GM13977 (cell line): ENCODE results near the gene SLC44A5.

ENCODE experiments used
- DNase-seq: peaks from one replicate; pipeline ENCODE4 v3.0.0; 2012; ENCODE audit warnings: low spot score
- in situ Hi-C: fragments of 300-500 bp; cut with MboI; formaldehyde crosslinking; loops from one replicate; pipeline ENCODE4 v1.12.0; 2022; ENCODE audit warnings: low sequenced_read_pairs, low pct_unique_long_range_greater_than_20kb, mixed read lengths, inconsistent platforms; ENCODE audit not compliant: unreplicated experiment
- TF ChIP-seq, protein P1 (sequence below): IDR thresholded peaks from 2 replicates; pipeline ENCODE4 v1.5.1; 2012; ENCODE audit warnings: mild to moderate bottlenecking, control low read depth; ENCODE audit not compliant: insufficient read depth; ENCODE audit errors: extremely low read depth, missing control alignments

SLC44A5 gene

DNA sequence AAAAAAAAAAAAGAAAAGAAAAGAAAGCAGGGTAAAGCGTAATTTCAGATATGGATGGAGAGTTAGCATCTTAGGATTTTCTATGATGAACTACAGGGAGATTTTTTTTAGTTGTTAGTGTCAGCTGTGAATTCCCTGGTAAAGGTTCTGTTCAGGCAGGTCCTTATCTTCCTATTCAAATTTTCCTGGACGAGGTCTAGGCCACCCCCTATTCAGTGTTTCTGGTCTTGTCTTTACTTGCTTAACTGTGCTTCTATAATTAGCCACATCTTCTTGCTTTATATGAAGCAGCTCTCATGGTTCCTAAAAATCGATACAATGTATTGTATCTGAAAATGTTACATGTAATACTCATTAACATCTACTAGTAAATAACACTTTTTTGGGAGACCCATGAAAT, 318.9 kb downstream of the SLC44A5 start:
- no peak for DNase-seq
- in situ Hi-C loops: no loop called here
- TF ChIP-seq, protein P1, sequence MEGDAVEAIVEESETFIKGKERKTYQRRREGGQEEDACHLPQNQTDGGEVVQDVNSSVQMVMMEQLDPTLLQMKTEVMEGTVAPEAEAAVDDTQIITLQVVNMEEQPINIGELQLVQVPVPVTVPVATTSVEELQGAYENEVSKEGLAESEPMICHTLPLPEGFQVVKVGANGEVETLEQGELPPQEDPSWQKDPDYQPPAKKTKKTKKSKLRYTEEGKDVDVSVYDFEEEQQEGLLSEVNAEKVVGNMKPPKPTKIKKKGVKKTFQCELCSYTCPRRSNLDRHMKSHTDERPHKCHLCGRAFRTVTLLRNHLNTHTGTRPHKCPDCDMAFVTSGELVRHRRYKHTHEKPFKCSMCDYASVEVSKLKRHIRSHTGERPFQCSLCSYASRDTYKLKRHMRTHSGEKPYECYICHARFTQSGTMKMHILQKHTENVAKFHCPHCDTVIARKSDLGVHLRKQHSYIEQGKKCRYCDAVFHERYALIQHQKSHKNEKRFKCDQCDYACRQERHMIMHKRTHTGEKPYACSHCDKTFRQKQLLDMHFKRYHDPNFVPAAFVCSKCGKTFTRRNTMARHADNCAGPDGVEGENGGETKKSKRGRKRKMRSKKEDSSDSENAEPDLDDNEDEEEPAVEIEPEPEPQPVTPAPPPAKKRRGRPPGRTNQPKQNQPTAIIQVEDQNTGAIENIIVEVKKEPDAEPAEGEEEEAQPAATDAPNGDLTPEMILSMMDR: no peak

DNA sequence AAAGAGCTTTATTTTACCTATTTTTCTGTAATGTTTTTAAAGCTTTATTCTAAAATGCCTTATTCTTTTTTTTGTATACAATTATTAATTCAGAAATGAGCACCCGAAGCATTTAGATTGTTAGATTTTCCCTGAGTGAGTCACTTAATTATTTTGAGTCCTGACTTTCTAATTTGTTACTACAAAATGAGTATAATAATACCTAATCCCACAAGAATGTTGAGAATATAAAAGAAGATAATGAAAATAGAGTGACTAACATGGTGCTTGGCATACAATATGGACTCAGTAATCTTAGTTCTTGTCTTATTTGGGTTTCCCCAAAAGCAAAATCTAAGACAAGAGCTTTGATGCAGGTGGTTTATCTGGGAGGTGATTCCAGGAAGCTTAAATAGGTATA, 334.5 kb downstream of the SLC44A5 start:
- TF ChIP-seq, protein P1: no peak
- no peak for DNase-seq
- in situ Hi-C loops: no loop called here

DNA sequence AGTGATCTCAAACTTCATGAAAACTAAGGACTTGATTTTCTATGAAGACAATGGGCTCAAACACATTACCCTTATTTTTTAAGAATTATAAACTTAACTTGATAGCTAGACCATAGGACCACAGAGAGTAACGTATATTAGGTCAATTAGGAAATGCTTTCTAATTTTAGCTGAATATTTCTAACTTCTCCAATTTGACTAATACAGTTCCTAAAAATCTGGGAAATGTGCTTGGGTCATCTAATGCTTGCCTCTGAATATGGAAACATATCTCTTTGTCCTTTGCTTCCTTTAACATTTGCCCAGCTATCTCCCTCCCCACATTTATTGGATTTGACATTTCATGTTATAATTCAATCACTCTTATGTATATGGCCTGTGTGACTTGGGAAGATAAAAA, 335.3 kb downstream of the SLC44A5 start:
- TF ChIP-seq, protein P1: no peak
- in situ Hi-C loops: no loop called here
- DNase-seq: no peak

GRCh38 chr1:75274920-75275506, 335.9 kb downstream of the SLC44A5 start:
- TF ChIP-seq, protein P1: no peak
- in situ Hi-C loops: no loop called here
- no peak for DNase-seq

DNA sequence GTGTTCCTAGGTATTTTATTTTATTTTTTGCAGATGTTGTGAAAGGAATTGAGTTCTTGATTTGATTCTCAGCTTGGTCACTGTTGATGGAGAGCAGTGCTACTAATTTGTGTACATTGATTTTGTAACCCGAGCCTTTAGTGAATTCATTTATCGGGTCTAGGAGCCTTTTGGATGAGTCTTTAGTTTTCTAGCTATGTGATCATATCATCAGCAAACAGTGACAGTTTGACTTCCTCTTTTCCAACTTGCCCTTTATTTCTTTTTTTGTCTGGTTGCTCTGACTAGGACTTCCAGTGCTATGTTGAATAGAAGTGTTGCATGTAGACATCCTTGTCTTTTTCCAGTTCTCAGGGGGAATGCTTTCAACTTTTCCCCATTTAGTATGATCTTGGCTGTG, 337.8 kb downstream of the SLC44A5 start:
- in situ Hi-C loops: no loop called here
- TF ChIP-seq, protein P1: no peak

DNA sequence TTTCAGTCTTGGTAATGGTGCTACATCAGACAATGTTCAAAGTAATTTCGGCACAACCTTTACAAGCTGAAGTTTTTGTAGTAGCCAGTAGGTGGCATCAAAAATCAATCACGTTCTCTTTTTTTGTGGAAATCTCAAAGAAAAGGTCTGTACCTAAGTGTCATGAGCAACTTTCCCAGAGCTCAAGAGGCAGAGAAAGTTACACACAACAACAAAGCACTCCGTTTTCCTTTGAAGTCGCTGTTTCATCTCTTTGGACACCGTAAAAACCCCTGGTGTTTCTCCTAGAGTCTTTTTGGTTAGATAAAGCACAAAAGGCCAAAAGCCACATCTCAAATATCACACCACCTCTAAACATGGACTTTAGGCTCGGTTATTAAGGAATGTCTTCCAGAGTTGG, 345.1 kb downstream of the SLC44A5 start:
- TF ChIP-seq, protein P1: peak; percentile 64
- in situ Hi-C loops: no loop called here
- DNase-seq: peak; percentile 12

More for the DNA sequence above, 337.8 kb downstream of the SLC44A5 start:
- no peak for DNase-seq
